D721Med (cell line): ENCODE results near the gene MEGF9.

Experiments used
- DNase-seq: peaks from one replicate; pipeline ENCODE4 v3.0.0; 2011; ENCODE audit warnings: low spot score; ENCODE audit not compliant: insufficient read length
- FAIRE-seq: peaks from 2 replicates; lab custom pipeline; 2011; peaks lifted over from hg19 to GRCh38; lab: Jason Lieb, UNC
- CTCF ChIP-seq: IDR thresholded peaks from 2 replicates; pipeline ENCODE4 v1.5.1; 2012; ENCODE audit warnings: mild to moderate bottlenecking, control low read depth; ENCODE audit not compliant: insufficient read depth; ENCODE audit errors: missing control alignments

The MEGF9 gene

GRCh38 chr9:120705174-120705573 is 9.1 kb downstream of the MEGF9 start:
- FAIRE-seq (no peak), DNase-seq (no peak)
- TF ChIP-seq CTCF: no peak

GRCh38 chr9:120702075-120702474 is 12.2 kb downstream of the MEGF9 start:
- no peak for DNase-seq
- TF ChIP-seq CTCF: no peak
- no peak for FAIRE-seq

- no peak for TF ChIP-seq CTCF
- DNase-seq: no peak
- FAIRE-seq: no peak
Measured at GRCh38 chr9:120701248-120701647, 13.0 kb downstream of the MEGF9 start.

- DNase-seq: no peak
- no peak for FAIRE-seq
- no peak for TF ChIP-seq CTCF
Measured at GRCh38 chr9:120698766-120699165, 15.5 kb downstream of the MEGF9 start.

- no peak for DNase-seq
- FAIRE-seq: no peak
- TF ChIP-seq CTCF: no peak
Measured at GRCh38 chr9:120697448-120697847, 16.8 kb downstream of the MEGF9 start.

GRCh38 chr9:120696551-120697230 is 17.6 kb downstream of the MEGF9 start:
- FAIRE-seq: no peak

More at GRCh38 chr9:120696551-120697230, 17.6 kb downstream of the MEGF9 start:
- no peak for DNase-seq
- TF ChIP-seq CTCF: no peak
